ENCODE measurements around the gene IGFBP2. TPM values are rescaled to one million over a fixed set of nuclear protein-coding genes. Genes with fewer than 3 reads are reported as not detected.

The IGFBP2 gene
- total RNA-seq, 1 experiment from 2014 or later: 54.8 TPM

DNA sequence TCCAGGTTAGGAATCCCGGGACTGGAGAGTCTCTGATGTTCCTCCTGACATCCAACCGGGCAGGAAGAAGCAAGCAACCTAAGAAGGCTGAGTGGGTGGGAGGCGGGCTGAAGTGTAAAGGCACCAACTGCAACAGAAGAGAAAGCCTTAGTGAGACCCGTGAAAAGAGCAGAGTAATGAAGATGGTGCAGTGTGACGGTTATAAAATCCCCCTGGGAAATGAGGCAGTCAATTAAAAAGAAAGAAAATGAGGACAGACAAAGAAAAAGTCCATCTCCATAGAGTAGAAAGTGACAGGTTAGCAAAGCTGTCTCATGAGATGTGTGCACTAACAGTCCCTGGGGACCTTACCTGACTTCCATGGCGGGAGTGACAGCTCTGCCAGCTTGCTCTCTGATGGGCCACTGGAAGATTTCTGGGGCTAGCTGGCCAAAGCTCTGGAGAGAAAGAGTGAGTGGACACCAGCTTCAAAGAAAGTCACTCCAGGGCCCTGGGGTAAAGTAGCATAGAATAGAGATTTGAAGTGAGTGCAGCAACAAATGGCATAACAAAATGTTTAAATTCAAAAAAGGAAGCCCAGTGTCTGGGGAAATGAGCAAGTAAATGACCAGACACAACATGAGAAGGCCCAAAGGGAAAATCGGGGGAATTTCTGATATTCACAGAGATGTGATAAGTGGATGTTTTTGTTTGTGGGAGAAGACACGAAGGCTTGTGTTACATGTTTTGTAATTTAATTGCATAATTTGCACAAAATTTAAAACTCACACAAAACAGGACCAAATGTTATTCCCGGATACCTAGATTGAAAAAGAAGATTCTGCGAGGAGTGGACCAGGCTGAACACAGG, 44.1 kb upstream of the IGFBP2 start:
- POLR2A ChIA-PET: no interaction called here
- no peaks in the 10 kb centered on the region for H3K36me3 ChIP-seq (ENCODE audit: control insufficient read depth, insufficient read depth, low read length)
- DNase-seq (ENCODE audit: low read depth, low spot score) (no peak), ATAC-seq (no peak)
- in situ Hi-C loops (cut with HindIII; ENCODE audit: low pct_unique_long_range_greater_than_20kb, low sequenced_read_pairs): no loop called here
- H3K9me3 ChIP-seq (ENCODE audit: control insufficient read depth, insufficient read depth, low read depth, low read length): no peaks in the 10 kb centered on the region
- no peak overlapping the region for H3K4me3 ChIP-seq (ENCODE audit: low read depth in 2 of 2, low read length in 2 of 2)
- no TSS peak for BruUV-seq (replicated peaks)
- peaks cover 5% of the 10 kb centered on the region for H3K27me3 ChIP-seq (ENCODE audit: control insufficient read depth, insufficient read depth, low read length)
- TF ChIP-seq TCF7L2 (IDR thresholded peaks at IDR 0.05; ENCODE audit: low read depth, low read length): no peak
- TF ChIP-seq REST (IDR thresholded peaks at IDR 0.05; ENCODE audit: insufficient read depth in 1 of 2, low read depth in 2 of 2, low read length in 1 of 2): no peak
- TF ChIP-seq CTCF (IDR thresholded peaks at IDR 0.05): no peak
- no peak for TF ChIP-seq SIN3A (IDR thresholded peaks at IDR 0.05; ENCODE audit: borderline replicate concordance, insufficient read depth, low read depth, low read length)
- TF ChIP-seq POLR2AphosphoS5 (IDR thresholded peaks at IDR 0.05; ENCODE audit: low read depth, low read length): no peak
- no peak overlapping the region for H3K27ac ChIP-seq (ENCODE audit: low read length)
- CTCF ChIA-PET: no interaction called here
- intact Hi-C loops (cut with micrococcal nuclease; ENCODE audit: unreplicated experiment): no loop called here
- no peaks in the 10 kb centered on the region for H3K4me1 ChIP-seq (ENCODE audit: control insufficient read depth, insufficient read depth, low read length)

DNA sequence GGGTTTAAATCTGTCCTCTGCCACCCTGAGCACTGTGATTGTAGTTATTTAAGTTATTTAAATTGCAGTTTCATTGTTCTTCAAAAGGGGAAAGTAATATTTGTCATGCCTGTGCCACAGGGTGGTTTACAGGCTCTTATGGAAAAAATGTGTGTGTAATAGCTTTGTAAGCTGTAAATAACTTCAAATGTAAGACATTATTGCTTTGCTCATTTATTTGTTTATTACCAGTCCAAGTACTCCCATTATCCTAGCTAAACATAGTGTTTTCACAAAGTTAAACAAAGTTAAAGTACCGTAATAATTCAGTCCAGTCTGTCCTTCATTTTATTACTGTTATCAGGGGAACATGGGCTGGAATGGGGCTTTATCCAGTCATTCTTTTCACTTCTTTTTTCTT, 43.4 kb upstream of the IGFBP2 start:
- Histone ChIP-seq H3K9me3 (ENCODE audit: control insufficient read depth, insufficient read depth, low read depth, low read length) (no peaks in the 10 kb centered on the region), H3K27ac (ENCODE audit: low read length) (no peak overlapping the region), H3K36me3 (ENCODE audit: control insufficient read depth, insufficient read depth, low read length) (no peaks in the 10 kb centered on the region), H3K4me3 (ENCODE audit: low read depth in 2 of 2, low read length in 2 of 2) (no peak overlapping the region), H3K27me3 (ENCODE audit: control insufficient read depth, insufficient read depth, low read length) (peaks cover 5% of the 10 kb centered on the region), H3K4me1 (ENCODE audit: control insufficient read depth, insufficient read depth, low read length) (no peaks in the 10 kb centered on the region)
- CTCF ChIA-PET: no interaction called here
- no peak for DNase-seq (ENCODE audit: low read depth, low spot score)
- POLR2A ChIA-PET: no interaction called here
- in situ Hi-C loops (cut with HindIII; ENCODE audit: low pct_unique_long_range_greater_than_20kb, low sequenced_read_pairs) (no loop called here), intact Hi-C loops (cut with micrococcal nuclease; ENCODE audit: unreplicated experiment) (no loop called here)
- TF ChIP-seq TCF7L2 (IDR thresholded peaks at IDR 0.05; ENCODE audit: low read depth, low read length) (no peak), SIN3A (IDR thresholded peaks at IDR 0.05; ENCODE audit: borderline replicate concordance, insufficient read depth, low read depth, low read length) (no peak), CTCF (IDR thresholded peaks at IDR 0.05) (no peak), REST (IDR thresholded peaks at IDR 0.05; ENCODE audit: insufficient read depth in 1 of 2, low read depth in 2 of 2, low read length in 1 of 2) (no peak), POLR2AphosphoS5 (IDR thresholded peaks at IDR 0.05; ENCODE audit: low read depth, low read length) (no peak)
- BruUV-seq (replicated peaks): no TSS peak
- no peak for ATAC-seq
